Mesodermal cell (in vitro differentiated cells): ENCODE data around the gene OR10A3.

Experiments used
- H3K27ac ChIP-seq: 2 replicates; pipeline ENCODE4 v1.7.0; 2013; ENCODE audit warnings: mild to moderate bottlenecking, low read depth, low read length, moderate library complexity; ENCODE audit not compliant: severe bottlenecking
- H3K36me3 ChIP-seq: 2 replicates; pipeline ENCODE4 v1.7.1; 2013; ENCODE audit warnings: mild to moderate bottlenecking, low read length, moderate library complexity; ENCODE audit not compliant: control insufficient read depth, insufficient read depth
- H3K4me1 ChIP-seq: one replicate; pipeline ENCODE4 v1.7.1; 2013; ENCODE audit warnings: mild to moderate bottlenecking, low read length; ENCODE audit not compliant: insufficient read depth, control insufficient read depth, poor library complexity, severe bottlenecking
- H3K4me3 ChIP-seq: 2 replicates; pipeline ENCODE4 v1.7.0; 2013; ENCODE audit warnings: low read length, control low read depth, mild to moderate bottlenecking; ENCODE audit not compliant: insufficient read depth, poor library complexity, severe bottlenecking; ENCODE audit errors: extremely low read depth
- H3K9me3 ChIP-seq: 2 replicates; pipeline ENCODE4 v1.7.1; 2013; ENCODE audit warnings: mild to moderate bottlenecking, low read length, moderate library complexity; ENCODE audit not compliant: control insufficient read depth
- WGBS, 2 experiments: methylation state at CpG; one replicate each; pipeline ENCODE4 v1.1.5; 2013; ENCODE audit warnings: missing lambda C conversion rate in 2 of 2; ENCODE audit not compliant: insufficient coverage in 2 of 2; 5-methylcytosine and 5-hydroxymethylcytosine counted together

OR10A3 gene

DNA sequence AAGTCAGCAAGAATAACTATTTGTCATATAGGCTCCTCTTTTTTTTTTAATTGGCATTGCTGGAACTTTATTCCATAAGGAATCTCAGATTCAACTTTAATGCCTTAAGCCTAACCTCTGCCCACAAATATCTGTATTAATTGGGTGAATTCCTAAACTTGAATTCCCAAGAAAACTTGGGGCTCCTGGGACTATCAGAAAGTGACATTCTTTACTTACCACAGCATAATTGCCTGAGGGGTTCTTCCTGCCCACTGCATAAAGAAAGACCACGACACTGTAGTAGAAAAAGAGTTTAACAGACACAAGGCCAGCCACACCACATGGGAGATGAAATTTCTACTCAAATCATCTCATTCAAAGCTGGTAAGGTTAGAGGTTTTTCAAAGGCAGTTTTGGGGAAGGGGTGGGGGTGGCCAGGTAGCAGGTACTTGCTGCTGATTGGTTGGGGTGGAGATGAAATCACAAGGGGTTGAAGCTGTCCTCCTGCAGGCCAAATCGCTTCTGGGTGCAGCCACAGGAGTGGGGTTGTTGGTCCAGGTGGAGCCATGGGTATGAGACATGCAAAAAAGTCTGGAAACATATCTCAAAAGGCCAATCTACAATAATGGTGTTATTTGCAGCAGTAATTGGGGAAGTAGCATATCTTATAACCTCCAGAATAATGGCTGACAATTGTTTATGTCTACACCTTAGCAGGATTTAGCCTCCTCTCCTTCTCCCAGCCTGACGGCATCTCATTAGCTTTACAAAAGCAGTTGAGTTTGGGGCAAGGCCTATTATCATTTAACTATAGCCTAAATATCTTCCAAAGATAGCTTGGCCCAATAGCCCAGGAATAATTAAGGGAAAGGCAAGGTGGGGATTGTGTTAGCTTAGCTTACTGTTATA is 28.5 kb upstream of the OR10A3 start:
- Histone ChIP-seq H3K27ac (no peak overlapping the region), H3K4me3 (no peak overlapping the region), H3K9me3 (no peaks in the 10 kb centered on the region), H3K4me1 (peaks cover 6% of the 10 kb centered on the region), H3K36me3 (no peaks in the 10 kb centered on the region)
- WGBS, 2 experiments, result 11% methylated on average over 1 of the region's 3 CpGs; no CpG with 5 or more reads in 1 of the 2 experiments

- peaks cover 6% of the 10 kb centered on the region for H3K4me1 ChIP-seq
- no CpG with 5 or more reads among the region's 2 CpGs for WGBS, 2 experiments
- H3K9me3 ChIP-seq, result no peaks in the 10 kb centered on the region
- H3K36me3 ChIP-seq, result no peaks in the 10 kb centered on the region
- no peak overlapping the region for H3K27ac ChIP-seq
- no peak overlapping the region for H3K4me3 ChIP-seq
Measured at GRCh38 chr11:7968686-7969085, 27.2 kb upstream of the OR10A3 start.

- Histone ChIP-seq H3K9me3 (no peaks in the 10 kb centered on the region), H3K4me1 (peaks cover 6% of the 10 kb centered on the region), H3K4me3 (no peak overlapping the region), H3K27ac (no peak overlapping the region), H3K36me3 (no peaks in the 10 kb centered on the region)
Measured at GRCh38 chr11:7967826-7968225, 26.3 kb upstream of the OR10A3 start.

- Histone ChIP-seq H3K9me3 (no peaks in the 10 kb centered on the region), H3K27ac (no peak overlapping the region), H3K36me3 (no peaks in the 10 kb centered on the region), H3K4me3 (no peak overlapping the region), H3K4me1 (peaks cover 6% of the 10 kb centered on the region)
- WGBS, 2 experiments, result 70 to 100% methylated on average over 1 of the region's 1 CpG
Measured at GRCh38 chr11:7967097-7967496, 25.6 kb upstream of the OR10A3 start.

DNA sequence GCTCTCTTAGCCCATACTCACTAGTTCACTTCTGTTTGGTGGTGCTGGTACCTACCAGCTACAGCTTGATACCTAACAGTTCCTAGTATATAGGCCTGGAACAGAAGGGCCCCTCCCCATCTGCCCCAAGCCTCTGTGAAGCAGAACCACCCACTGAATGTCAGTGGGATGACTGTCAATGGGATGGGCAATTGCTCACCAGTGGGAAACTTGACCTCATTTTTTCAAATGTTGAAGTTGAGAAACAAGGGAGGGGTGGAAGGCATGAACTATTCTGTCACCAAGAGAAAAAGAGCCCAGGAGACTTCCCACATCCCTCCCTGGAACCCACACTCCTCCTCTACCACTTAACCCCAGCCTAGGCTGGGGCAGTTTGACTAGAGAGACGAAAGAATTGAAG is 23.9 kb upstream of the OR10A3 start, which contains the start of gene NLRP10:
NLRP10 (minus strand) TSS at position 62 of the 400 bp plus-strand sequence. CDS start 1,952 bp downstream, outside the sequence.
- no peak within 1 kb of the TSS for H3K4me3 ChIP-seq
- peaks cover 6% of the 10 kb centered on the region for H3K4me1 ChIP-seq
- no peaks in the 10 kb centered on the region for H3K36me3 ChIP-seq
- H3K9me3 ChIP-seq, result no peaks in the 10 kb centered on the region
- H3K27ac ChIP-seq, result no peak within 1 kb of the TSS
- no CpG with 5 or more reads among the region's 1 CpG for WGBS, 2 experiments

DNA sequence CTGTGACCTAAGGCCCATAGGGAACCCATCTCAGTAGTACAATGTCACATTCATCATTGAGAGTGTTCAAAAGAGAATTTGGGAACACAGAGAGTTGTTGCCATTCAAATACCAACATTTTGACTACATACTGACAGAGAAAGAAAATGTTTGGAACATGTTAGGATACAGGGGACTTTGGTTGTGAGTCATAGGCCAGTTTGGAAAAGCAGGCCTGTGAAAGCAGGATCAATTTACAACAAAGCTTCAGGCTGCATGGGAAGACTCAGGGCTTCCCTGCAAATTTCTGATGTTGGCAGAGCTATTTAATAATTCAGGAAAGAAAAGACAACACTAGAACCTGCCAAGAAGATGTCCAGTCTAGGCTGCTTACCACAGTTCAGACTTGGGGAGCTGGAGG is 23.4 kb upstream of the OR10A3 start:
- no peaks in the 10 kb centered on the region for H3K9me3 ChIP-seq
- no peaks in the 10 kb centered on the region for H3K36me3 ChIP-seq
- H3K4me1 ChIP-seq, result peaks cover 6% of the 10 kb centered on the region
- H3K4me3 ChIP-seq, result no peak overlapping the region
- H3K27ac ChIP-seq, result no peak overlapping the region

DNA sequence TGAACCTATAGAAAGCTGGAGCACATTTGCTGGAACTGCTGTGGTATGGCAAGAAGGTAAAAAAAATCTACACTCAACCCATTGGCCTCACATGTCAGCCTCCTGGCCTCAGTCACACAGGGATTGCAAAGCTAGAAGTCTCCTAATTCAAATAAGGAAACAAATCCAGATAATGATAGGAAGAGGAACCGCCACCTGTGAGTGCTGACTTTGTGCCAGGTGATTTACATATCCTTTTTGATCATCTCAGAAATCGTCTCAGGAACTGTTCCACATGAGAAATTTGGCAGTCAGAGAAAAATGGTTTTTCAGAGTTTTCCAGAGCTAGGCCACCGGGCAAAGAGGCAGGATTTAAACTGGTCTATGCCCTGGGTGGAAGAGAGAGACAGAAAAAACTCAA is 22.8 kb upstream of the OR10A3 start:
- Histone ChIP-seq H3K27ac (no peak overlapping the region), H3K4me1 (peaks cover 6% of the 10 kb centered on the region), H3K4me3 (no peak overlapping the region), H3K9me3 (no peaks in the 10 kb centered on the region), H3K36me3 (no peaks in the 10 kb centered on the region)
- WGBS, 2 experiments, result 50 to 85% methylated on average over 2 of the region's 3 CpGs

DNA sequence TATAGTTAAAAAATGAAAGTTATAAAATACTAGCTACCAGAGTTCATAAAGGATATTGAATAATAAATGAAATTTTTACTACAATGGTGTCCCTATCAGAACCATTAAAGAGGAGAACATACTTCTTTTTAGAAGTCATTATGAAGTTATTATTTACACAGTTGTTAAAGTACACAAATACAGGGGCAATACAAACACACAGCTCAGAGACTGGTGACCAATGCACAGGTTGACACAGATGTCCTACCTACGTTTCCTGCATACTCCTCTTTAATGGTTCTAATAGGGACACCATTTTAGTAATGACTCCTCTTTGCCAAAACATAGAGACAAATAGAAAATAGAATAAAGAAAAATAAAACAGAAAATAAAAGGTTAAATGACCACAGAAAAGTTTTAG is 13.7 kb upstream of the OR10A3 start:
- H3K4me3 ChIP-seq, result no peak overlapping the region
- H3K4me1 ChIP-seq, result no peaks in the 10 kb centered on the region
- no peaks in the 10 kb centered on the region for H3K9me3 ChIP-seq
- no peaks in the 10 kb centered on the region for H3K36me3 ChIP-seq
- no peak overlapping the region for H3K27ac ChIP-seq
- WGBS, 2 experiments, result 75% methylated on average over 1 of the region's 1 CpG; no CpG with 5 or more reads in 1 of the 2 experiments

- no CpG with 5 or more reads among the region's 1 CpG for WGBS, 2 experiments
- Histone ChIP-seq H3K9me3 (no peaks in the 10 kb centered on the region), H3K4me3 (no peak overlapping the region)
Measured at GRCh38 chr11:7949934-7950333, 8.4 kb upstream of the OR10A3 start.

GRCh38 chr11:7944123-7944522 is 2.6 kb upstream of the OR10A3 start:
- H3K27ac ChIP-seq, result no peak overlapping the region
- no peaks in the 10 kb centered on the region for H3K4me1 ChIP-seq
- no peaks in the 10 kb centered on the region for H3K36me3 ChIP-seq
- H3K4me3 ChIP-seq, result no peak overlapping the region
- WGBS, 2 experiments, result 83% methylated on average over 2 of the region's 2 CpGs; no CpG with 5 or more reads in 1 of the 2 experiments
- H3K9me3 ChIP-seq, result peaks cover 5% of the 10 kb centered on the region

More at GRCh38 chr11:7949934-7950333, 8.4 kb upstream of the OR10A3 start:
- no peaks in the 10 kb centered on the region for H3K36me3 ChIP-seq
- H3K27ac ChIP-seq, result no peak overlapping the region
- no peaks in the 10 kb centered on the region for H3K4me1 ChIP-seq

DNA sequence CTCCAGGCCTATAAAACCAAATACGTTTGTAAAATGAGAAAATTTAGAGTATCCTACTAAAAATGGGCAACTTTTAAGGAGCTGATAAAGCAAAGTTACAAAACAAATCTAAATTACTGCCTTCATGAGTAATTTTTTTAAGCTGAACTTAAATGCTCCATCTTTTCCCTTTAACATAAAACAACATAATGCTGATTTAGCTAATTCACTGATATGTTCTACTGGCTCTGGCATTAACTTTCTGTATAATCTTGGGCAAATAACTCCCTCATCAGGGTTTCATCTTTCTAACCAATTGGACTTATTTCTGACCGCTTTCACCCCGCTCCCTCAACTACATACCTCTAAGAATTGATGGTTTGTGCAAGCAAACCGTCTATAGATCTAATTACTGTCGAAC is 362 bp downstream of the OR10A3 start:
- H3K4me3 ChIP-seq, result no peak overlapping the region
- H3K4me1 ChIP-seq, result no peaks in the 10 kb centered on the region
- H3K9me3 ChIP-seq, result peaks cover 5% of the 10 kb centered on the region
- no peaks in the 10 kb centered on the region for H3K36me3 ChIP-seq
- no peak overlapping the region for H3K27ac ChIP-seq
- no CpG with 5 or more reads among the region's 5 CpGs for WGBS, 2 experiments
